Tibial nerve (tissue), 4 donors: ENCODE results near the gene MGLL.

Experiments
- EP300 ChIP-seq, 2 donors: sonication (generic); formaldehyde crosslinking; IDR thresholded peaks; one replicate each; pipeline ENCODE4 v1.6.1; 2017; ENCODE audit warnings: antibody characterized with exemption in 2 of 2, mild to moderate bottlenecking in 1 of 2
- TF ChIP-seq, protein P1 (sequence below), 5 experiments: fragments of 200-600 bp in 3 of 5; fragments of 450-650 bp in 2 of 5; sonication (generic) in 3 of 5; IDR thresholded peaks; one replicate each; pipeline ENCODE4 v1.5.1; 2016 to 2019; ENCODE audit warnings: antibody characterized with exemption in 5 of 5, mild to moderate bottlenecking in 3 of 5, moderate library complexity in 2 of 5

DNA sequence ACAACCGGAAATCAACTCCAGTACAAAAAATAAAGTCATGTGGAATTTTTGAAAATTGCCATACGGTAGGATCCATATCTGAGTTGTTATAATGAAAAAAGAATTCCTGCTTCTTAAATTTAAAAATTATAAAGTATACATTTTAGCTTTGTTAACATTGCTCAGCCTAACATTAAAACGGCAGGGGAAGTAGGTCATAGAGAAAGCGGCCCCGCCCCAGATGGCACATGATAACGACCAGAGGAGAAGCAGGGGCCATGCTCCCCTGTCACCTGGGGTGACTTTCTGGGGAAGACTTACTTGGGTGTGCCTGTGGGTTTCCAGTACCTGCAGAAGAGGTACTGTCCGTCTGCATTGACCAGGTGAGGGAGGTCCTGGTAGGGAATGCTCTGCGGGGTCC, 921 bp downstream of the MGLL start:
- no peak for TF ChIP-seq EP300 (IDR thresholded peaks at IDR 0.05)
- TF ChIP-seq, protein P1, sequence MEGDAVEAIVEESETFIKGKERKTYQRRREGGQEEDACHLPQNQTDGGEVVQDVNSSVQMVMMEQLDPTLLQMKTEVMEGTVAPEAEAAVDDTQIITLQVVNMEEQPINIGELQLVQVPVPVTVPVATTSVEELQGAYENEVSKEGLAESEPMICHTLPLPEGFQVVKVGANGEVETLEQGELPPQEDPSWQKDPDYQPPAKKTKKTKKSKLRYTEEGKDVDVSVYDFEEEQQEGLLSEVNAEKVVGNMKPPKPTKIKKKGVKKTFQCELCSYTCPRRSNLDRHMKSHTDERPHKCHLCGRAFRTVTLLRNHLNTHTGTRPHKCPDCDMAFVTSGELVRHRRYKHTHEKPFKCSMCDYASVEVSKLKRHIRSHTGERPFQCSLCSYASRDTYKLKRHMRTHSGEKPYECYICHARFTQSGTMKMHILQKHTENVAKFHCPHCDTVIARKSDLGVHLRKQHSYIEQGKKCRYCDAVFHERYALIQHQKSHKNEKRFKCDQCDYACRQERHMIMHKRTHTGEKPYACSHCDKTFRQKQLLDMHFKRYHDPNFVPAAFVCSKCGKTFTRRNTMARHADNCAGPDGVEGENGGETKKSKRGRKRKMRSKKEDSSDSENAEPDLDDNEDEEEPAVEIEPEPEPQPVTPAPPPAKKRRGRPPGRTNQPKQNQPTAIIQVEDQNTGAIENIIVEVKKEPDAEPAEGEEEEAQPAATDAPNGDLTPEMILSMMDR (IDR thresholded peaks at IDR 0.05): no peak
